HL-60/S4 treated with phorbol 12-myristate 13-acetate at 8.2 ng/mL for 4 days and 3 days (cell line): ENCODE measurements around the gene VNN1.
"Not testable (repeated sequence)": the region's sequence is repeated elsewhere in the genome, so short reads cannot be mapped to it uniquely, and the experiment has no call there.

Experiments used
- in situ Hi-C: fragments of 300-500 bp; cut with MboI; formaldehyde crosslinking; loops from 2 replicates; pipeline ENCODE4 v1.15.0; 2022; ENCODE audit warnings: low sequenced_read_pairs

Gene VNN1

GRCh38 chr6:132725947-132726607, 12.2 kb upstream of the VNN1 start:
- in situ Hi-C loops = no loop called here

DNA sequence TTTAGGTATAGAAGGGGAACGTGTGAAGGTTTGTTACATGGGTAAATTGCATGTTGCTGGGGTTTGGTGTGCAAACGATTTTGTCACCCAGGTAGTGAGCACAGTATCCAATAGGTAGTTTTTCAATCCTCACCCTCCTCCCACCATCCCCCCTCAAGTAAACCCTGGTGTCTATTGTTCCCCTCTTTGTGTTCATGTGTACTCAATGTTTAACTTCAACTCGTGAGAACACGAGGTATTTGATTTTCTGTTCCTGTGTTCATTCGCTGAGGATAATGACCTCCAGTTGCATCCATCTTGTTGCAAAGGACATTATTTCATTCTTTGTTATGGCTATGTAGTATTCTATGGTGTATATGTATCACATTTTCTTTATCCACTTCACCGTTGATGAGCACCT, 11.6 kb upstream of the VNN1 start:
- in situ Hi-C loops = no loop called here

DNA sequence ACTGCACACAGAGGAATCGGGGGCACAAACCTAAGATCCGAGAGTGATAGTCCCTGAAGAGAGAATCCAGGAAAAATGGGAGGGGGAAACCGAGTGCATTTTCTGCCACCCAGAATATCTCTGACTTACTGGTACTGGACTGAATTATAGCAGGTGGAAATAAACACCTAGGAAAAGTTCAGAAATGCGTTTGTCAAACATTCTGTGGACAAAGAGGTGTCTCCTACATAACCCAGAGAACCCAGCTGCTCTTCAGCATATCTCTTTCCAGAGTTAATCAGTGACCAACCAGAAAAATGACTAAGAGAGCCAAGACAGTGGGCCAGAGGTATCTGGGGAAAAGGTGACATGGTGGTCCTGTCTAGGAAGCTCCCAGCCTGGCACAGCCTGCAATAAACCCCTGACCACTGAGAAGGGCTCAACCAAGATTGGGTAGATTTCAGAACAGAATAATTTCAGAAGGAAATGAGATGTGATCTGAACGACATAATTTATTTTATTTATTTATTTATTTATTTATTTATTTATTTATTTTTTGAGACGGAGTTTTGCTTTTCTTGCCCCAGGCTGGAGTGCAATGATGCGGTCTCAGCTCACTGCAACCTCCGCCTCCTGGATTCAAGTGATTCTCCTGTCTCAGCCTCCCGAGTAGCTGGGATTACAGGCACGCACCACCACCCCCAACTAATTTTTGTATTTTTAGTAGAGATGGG, 6.0 kb upstream of the VNN1 start:
- in situ Hi-C loops = no loop called here

DNA sequence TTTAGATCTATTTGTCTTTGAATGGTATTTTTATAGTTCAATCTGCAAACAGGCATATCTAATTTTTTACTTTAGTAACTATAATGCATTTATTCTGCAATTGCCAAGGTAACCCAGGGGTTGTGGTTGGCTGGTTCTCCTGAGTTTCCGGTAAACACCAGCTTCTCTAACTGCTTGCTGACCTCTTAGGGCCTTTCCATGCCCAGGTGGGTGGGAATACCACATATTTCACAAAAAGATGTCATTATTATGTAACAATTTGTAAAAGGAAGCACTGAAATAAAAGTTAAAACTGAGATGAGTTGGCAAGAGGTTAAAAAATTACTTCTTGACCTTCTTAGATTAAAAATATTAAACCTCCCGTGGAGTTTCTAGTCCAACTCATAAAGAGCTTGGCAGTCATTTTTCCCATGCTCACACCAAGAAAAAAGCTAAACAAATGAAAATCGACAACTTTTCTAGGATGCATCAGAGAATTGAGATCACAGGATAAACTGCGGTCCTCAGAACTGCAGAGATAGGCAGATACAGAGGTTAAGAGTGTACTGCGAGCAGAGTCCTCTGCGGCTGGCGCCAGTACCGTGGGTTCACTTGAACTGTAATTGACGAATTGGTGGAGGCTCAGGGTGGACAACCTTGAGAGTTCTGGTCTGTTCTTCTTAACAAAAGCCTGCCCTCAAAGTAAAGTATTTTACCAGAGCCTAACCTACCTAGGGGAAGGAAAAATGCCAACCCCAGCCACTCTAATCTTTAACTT, 2.2 kb upstream of the VNN1 start:
- in situ Hi-C loops = no loop called here

- in situ Hi-C loops = no loop called here
Observed at GRCh38 chr6:132715204-132715603, 1.3 kb upstream of the VNN1 start.

- in situ Hi-C loops = no loop called here
Observed at GRCh38 chr6:132714160-132714559, 305 bp upstream of the VNN1 start.

GRCh38 chr6:132712366-132712765, 1.5 kb downstream of the VNN1 start:
- in situ Hi-C loops = no loop called here

DNA sequence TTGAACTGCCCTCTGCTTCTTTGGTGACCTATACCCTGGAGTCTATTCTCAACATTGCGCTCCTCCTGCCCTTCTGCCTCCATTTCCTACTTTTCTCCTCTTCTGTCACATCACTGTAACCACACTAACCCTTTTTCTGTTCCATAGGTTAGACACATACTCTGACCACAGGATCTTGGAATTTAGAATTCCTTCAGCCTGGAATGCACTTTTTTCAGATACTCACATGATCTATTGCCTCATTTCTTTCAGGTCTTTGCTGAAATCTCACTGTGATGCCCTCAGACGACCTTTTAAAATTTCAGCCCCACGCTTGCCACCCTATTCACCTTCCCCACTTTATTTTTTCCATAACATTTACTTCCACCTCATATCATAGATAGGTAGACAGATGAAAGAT, 5.1 kb downstream of the VNN1 start:
- in situ Hi-C loops = no loop called here

DNA sequence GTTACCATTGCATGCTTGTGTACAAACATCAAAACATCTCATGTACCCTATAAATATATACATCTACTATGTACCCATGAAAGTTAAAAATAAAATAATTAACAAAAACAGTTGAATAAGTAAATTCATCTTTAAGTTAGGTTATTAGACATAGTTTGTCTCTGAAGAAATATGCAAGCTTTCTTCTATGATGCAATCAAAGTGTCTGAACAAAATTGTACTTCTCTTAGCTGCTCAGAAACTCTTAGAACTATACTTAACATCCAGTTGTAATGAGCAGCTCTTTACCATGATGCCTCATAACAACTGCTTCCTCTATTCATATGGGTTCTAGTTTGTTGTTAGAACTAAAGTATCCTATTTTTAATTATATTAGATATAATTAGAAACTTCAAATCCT, 5.9 kb downstream of the VNN1 start:
- in situ Hi-C loops = no loop called here

- in situ Hi-C loops = not testable (repeated sequence)
Observed at GRCh38 chr6:132706756-132707155, 7.1 kb downstream of the VNN1 start.

GRCh38 chr6:132703936-132704335, 9.9 kb downstream of the VNN1 start:
- in situ Hi-C loops = no loop called here

- in situ Hi-C loops = no loop called here
Observed at GRCh38 chr6:132698608-132699007, 15.2 kb downstream of the VNN1 start.

DNA sequence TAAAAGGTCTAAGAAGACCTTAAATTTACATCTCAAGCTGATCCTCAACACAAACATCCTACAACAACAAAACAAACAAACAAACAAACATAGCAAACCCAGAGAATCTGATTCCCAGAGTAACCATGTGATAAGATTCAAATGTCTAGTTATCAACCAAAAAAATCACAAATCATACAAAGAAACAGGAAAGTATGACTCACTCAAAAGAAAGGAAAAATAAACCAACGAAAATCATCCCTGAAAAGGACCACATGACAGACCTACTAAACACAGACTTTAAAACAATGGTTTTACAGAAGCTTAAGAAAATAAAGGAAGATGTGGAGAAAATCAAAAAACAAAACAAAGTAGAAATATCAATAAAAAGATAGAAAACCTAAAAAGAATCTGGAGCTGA, 18.1 kb downstream of the VNN1 start:
- in situ Hi-C loops = no loop called here

DNA sequence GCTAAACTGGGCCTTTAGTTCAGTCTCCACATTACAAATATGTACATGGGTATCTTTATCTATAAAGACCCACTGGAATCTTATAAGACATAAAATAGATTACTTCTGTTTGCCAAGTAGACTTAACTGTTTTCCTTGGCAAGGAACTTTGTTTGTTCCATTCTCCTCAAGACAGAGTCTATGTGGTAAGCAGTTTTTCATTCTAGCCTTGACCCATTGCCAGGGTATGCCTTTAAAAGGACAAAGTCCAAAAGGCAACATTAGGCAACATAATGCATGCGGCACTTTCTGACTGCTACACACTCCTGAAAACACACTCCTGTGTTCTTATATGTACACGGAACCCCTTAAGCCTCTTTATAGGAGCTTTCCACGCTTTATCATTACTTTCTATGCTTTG, 20.4 kb downstream of the VNN1 start:
- in situ Hi-C loops = no loop called here

- in situ Hi-C loops = no loop called here
Observed at GRCh38 chr6:132690678-132691077, 23.2 kb downstream of the VNN1 start.

DNA sequence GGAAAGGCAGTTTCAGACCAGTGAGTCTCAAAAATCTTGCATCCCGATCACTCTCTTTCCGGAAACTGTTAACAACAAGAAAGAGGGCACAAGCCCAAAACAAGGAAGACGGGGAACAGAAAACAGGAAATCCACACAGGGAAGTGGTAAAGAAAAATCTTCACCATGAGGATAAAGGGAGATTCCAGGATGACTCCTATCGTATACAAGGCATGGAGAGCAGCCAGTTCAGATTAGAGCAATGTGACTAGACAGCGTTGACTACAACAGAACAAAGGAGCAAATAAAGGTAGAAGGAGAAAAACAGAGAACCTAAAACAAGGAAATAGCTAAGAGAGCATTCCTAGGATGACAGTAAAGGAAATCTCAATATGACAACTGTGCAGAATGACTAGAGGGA, 26.5 kb downstream of the VNN1 start:
- in situ Hi-C loops = no loop called here

GRCh38 chr6:132686531-132686930, 27.3 kb downstream of the VNN1 start:
- in situ Hi-C loops = no loop called here

- in situ Hi-C loops = no loop called here
Observed at GRCh38 chr6:132685009-132685408, 28.8 kb downstream of the VNN1 start.

GRCh38 chr6:132684272-132684671, 29.6 kb downstream of the VNN1 start:
- in situ Hi-C loops = no loop called here

DNA sequence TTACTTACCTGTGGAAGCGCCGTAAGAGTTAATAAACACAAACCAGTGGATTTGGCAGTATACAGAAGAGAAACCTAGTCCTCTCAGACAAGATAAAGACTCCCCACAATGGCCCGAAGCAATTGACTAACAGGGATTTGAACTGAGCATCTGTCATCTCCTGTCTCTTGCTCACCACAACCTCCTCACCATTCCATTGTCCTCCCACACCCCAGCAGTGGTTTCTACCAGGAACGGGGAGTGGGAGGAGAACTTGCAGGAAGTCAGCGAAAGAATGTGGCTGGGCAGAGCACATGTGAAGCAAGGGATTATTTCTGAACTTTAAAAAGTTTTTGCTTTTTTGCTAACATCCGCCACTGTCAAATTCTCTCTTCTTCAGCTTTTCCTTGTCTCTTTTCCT, 30.3 kb downstream of the VNN1 start:
- in situ Hi-C loops = no loop called here

DNA sequence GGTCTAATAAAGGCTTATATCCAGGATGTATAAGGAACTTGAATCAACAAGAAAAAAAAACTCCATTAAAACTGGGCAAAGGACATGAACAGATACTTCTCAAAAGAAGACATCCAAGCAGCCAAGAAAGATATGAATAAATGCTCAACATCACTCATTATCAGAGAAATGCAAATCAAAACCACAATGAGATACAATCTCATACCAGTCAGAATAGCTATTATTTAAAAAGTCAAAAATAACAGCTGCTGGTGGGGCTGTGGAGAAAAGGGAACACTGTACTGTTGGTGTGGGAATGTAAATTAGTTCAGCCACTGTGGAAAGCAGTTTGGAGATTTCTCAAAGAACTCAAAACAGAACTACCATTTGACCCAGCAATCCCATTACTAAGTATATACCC, 34.8 kb downstream of the VNN1 start:
- in situ Hi-C loops = not testable (repeated sequence)

DNA sequence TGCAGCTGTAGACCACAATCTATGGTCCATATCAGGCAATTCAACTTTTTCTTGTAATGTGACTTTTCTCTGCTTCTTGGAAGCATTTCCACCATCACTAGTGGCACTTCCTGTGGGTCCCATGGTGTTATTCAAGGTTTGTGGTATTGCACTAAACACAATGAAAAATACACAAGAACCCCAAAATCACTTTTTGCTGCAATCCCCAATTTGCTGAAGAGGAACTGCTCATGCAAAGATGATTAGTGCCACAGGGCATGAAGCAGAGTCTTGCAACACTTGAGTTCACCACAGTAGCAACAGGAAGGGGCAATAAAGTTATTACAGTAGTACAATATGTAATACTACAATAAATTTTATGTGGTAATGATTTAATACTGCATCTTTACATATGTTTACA, 38.1 kb downstream of the VNN1 start:
- in situ Hi-C loops = no loop called here
